ENCODE measurements around the gene PLSCR5. TPM values are rescaled to one million over a fixed set of nuclear protein-coding genes. Genes with fewer than 3 reads are reported as not detected.

PLSCR5 gene
- polyA plus RNA-seq, 1 experiment: not detected

GRCh38 chr3:146628671-146629070 is 23.5 kb upstream of the PLSCR5 start:
- ChIA-PET CTCF (no interaction called here), POLR2A (no interaction called here)
- Histone ChIP-seq H3K27me3 (ENCODE audit: control insufficient read depth, insufficient read depth, low read length) (no peaks in the 10 kb centered on the region), H3K4me3 (ENCODE audit: low read depth, low read length) (no peak overlapping the region), H3K36me3 (ENCODE audit: control insufficient read depth, insufficient read depth, low read length) (no peaks in the 10 kb centered on the region)
- TF ChIP-seq CTCF (IDR thresholded peaks at IDR 0.05; ENCODE audit: insufficient read depth, low read depth, low read length): no peak
- no peak for DNase-seq (ENCODE audit: low read depth)

DNA sequence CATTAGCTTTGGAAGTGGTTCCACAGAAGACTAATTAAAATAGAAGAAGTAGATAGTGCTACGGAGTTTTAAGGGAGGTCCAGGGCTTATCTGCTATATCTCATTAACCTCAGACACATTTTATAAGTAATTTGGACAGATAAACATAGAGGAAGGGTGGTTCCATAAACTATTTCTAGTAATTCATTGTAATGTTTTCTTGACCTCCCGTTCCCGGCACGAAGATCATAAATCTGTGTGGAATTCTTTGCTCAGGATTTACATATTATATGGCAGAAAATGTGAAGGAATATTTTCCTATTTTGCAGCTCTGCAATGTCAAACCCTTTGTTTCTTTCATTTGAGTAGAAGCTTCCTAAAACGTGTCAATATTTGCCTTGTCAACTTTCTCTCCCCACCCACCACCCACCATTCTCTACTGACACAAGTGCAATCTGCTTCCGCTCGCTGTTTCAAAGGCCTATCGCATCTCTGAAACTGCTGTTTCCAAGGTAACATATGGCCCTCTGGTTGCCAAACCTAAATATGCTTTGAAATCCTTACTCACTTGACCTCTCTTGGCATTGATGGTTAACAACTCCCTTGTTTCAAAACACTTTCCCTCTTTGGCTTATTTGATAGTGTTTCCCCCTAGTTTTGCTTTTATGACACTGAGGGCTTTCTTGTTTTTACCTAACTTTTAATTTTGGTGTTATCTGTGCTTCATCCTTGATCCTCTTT is 21.4 kb upstream of the PLSCR5 start:
- TF ChIP-seq CTCF (IDR thresholded peaks at IDR 0.05; ENCODE audit: insufficient read depth, low read depth, low read length): no peak
- CTCF ChIA-PET: interaction anchor here (0.9 kb wide), 1 partner anchor 32 kb away, joined by 3 read pairs; no protein-coding TSS in a partner anchor

GRCh38 chr3:146625186-146625775 is 20.1 kb upstream of the PLSCR5 start:
- no peak for DNase-seq (ENCODE audit: low read depth)
- no peak overlapping the region for H3K4me3 ChIP-seq (ENCODE audit: low read depth, low read length)
- CTCF ChIA-PET: no interaction called here

More for the DNA sequence above, 21.4 kb upstream of the PLSCR5 start:
- DNase-seq (ENCODE audit: low read depth): no peak
- H3K4me3 ChIP-seq (ENCODE audit: low read depth, low read length): no peak overlapping the region
- POLR2A ChIA-PET: no interaction called here
- H3K36me3 ChIP-seq (ENCODE audit: control insufficient read depth, insufficient read depth, low read length): no peaks in the 10 kb centered on the region
- no peaks in the 10 kb centered on the region for H3K27me3 ChIP-seq (ENCODE audit: control insufficient read depth, insufficient read depth, low read length)

DNA sequence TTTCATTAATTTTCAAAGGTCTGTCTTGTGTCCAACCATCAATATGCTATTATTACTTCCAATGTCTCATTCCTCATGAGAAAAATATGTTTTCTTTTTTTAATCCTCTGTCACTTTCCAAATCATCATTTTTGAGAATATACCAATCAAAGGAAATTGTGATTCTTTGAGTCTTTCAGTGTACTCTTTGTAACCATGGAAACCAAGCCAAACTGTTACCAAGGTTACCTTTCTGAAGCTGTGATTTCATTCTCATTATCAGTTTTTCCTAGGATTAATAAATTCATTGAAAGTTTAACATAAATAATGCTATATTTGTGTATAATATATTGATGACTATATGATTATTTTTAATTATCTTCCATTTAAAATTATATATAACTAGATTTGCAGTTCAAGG is 16.6 kb upstream of the PLSCR5 start:
- ChIA-PET POLR2A (no interaction called here), CTCF (interaction anchor here (0.9 kb wide), 1 partner anchor 17 kb away, joined by 4 read pairs; no protein-coding TSS in a partner anchor)
- no peak for DNase-seq (ENCODE audit: low read depth)
- Histone ChIP-seq H3K36me3 (ENCODE audit: control insufficient read depth, insufficient read depth, low read length) (no peaks in the 10 kb centered on the region), H3K27me3 (ENCODE audit: control insufficient read depth, insufficient read depth, low read length) (no peaks in the 10 kb centered on the region), H3K4me3 (ENCODE audit: low read depth, low read length) (no peak overlapping the region)
- TF ChIP-seq CTCF (IDR thresholded peaks at IDR 0.05; ENCODE audit: insufficient read depth, low read depth, low read length): no peak

More at GRCh38 chr3:146625186-146625775, 20.1 kb upstream of the PLSCR5 start:
- H3K36me3 ChIP-seq (ENCODE audit: control insufficient read depth, insufficient read depth, low read length): no peaks in the 10 kb centered on the region
- TF ChIP-seq CTCF (IDR thresholded peaks at IDR 0.05; ENCODE audit: insufficient read depth, low read depth, low read length): no peak
- POLR2A ChIA-PET: no interaction called here
- no peaks in the 10 kb centered on the region for H3K27me3 ChIP-seq (ENCODE audit: control insufficient read depth, insufficient read depth, low read length)

DNA sequence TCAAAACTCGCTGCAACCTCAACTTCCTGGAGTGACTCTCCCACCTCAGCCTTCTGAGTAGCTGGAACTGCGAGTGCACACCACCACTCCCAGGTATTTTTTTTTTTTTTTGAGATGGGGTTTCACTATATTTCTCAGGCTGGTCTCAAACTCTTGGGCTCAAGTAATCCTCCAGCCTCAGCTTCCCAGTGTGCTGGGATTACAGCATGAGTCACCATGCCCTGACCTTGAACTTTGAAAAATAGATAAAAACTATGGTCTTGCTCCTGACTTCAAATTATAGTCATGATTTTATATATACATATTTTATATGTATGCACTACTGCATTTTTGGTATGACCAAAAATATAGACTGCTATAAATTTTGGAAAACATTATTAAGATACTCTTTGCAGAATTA is 6.9 kb upstream of the PLSCR5 start:
- Histone ChIP-seq H3K27me3 (ENCODE audit: control insufficient read depth, insufficient read depth, low read length) (no peaks in the 10 kb centered on the region), H3K36me3 (ENCODE audit: control insufficient read depth, insufficient read depth, low read length) (no peaks in the 10 kb centered on the region), H3K4me3 (ENCODE audit: low read depth, low read length) (no peak overlapping the region)
- POLR2A ChIA-PET: no interaction called here
- DNase-seq (ENCODE audit: low read depth): no peak
- CTCF ChIA-PET: no interaction called here
- TF ChIP-seq CTCF (IDR thresholded peaks at IDR 0.05; ENCODE audit: insufficient read depth, low read depth, low read length): no peak

Data from BJ (cell line).